ENCODE data around the gene MYO9B.

MYO9B gene

GRCh38 chr19:17111766-17112165 lies 36.2 kb downstream of the MYO9B start:
- Histone ChIP-seq H3K4me2 (ENCODE audit: low read length) (no peak overlapping the region), H3K9me2 (replicated peaks; ENCODE audit: control insufficient read depth, low read length) (no peaks in the 10 kb centered on the region), H3K27me3 (ENCODE audit: control insufficient read depth, low read length) (no peaks in the 10 kb centered on the region), H3K79me2 (ENCODE audit: control insufficient read depth, low read length) (peaks cover 86% of the 10 kb centered on the region), H3K9me3 (ENCODE audit: control insufficient read depth, insufficient read depth, low read length) (no peaks in the 10 kb centered on the region), H3K27ac (ENCODE audit: low read depth, low read length) (no peak overlapping the region), H3K4me3 (ENCODE audit: low read length) (no peak overlapping the region), H3K4me1 (ENCODE audit: control insufficient read depth, low read length) (peaks cover 51% of the 10 kb centered on the region), H3F3A (ENCODE audit: control insufficient read depth, insufficient read depth) (no peaks in the 10 kb centered on the region; the same call in 1 of the 2 replicates), H3K36me3 (ENCODE audit: control insufficient read depth, low read length) (peaks cover 48% of the 10 kb centered on the region), H4K20me1 (ENCODE audit: control insufficient read depth, insufficient read depth, low read depth, low read length) (no peaks in the 10 kb centered on the region; the same call in 1 of the 2 replicates)
- TF ChIP-seq CTCF (IDR thresholded peaks at IDR 0.05; ENCODE audit: low read depth, low read length, poor library complexity, severe bottlenecking), result no peak
- no peak for TF ChIP-seq EZH2phosphoT487 (IDR thresholded peaks at IDR 0.05; ENCODE audit: borderline replicate concordance, low read length)

- H3K36me3 ChIP-seq (ENCODE audit: control insufficient read depth, low read length), result peaks cover 48% of the 10 kb centered on the region
- peaks cover 87% of the 10 kb centered on the region for H3K79me2 ChIP-seq (ENCODE audit: control insufficient read depth, low read length)
- H3K4me3 ChIP-seq (ENCODE audit: low read length), result no peak overlapping the region
- H3K4me1 ChIP-seq (ENCODE audit: control insufficient read depth, low read length), result peaks cover 50% of the 10 kb centered on the region
- H3F3A ChIP-seq (ENCODE audit: control insufficient read depth, insufficient read depth), result no peaks in the 10 kb centered on the region; the same call in 1 of the 2 replicates
- H3K27ac ChIP-seq (ENCODE audit: low read depth, low read length), result no peak overlapping the region
- no peak overlapping the region for H3K4me2 ChIP-seq (ENCODE audit: low read length)
- no peak for TF ChIP-seq EZH2phosphoT487 (IDR thresholded peaks at IDR 0.05; ENCODE audit: borderline replicate concordance, low read length)
- no peak for TF ChIP-seq CTCF (IDR thresholded peaks at IDR 0.05; ENCODE audit: low read depth, low read length, poor library complexity, severe bottlenecking)
- H4K20me1 ChIP-seq (ENCODE audit: control insufficient read depth, insufficient read depth, low read depth, low read length), result no peaks in the 10 kb centered on the region; the same call in 1 of the 2 replicates
- H3K9me2 ChIP-seq (replicated peaks; ENCODE audit: control insufficient read depth, low read length), result no peaks in the 10 kb centered on the region
- no peaks in the 10 kb centered on the region for H3K9me3 ChIP-seq (ENCODE audit: control insufficient read depth, insufficient read depth, low read length)
- no peaks in the 10 kb centered on the region for H3K27me3 ChIP-seq (ENCODE audit: control insufficient read depth, low read length)
Measured at GRCh38 chr19:17112271-17112670, 36.7 kb downstream of the MYO9B start.

- H3K27ac ChIP-seq (ENCODE audit: low read depth, low read length), result no peak overlapping the region
- H3K4me2 ChIP-seq (ENCODE audit: low read length), result no peak overlapping the region
- H3K4me1 ChIP-seq (ENCODE audit: control insufficient read depth, low read length), result peaks cover 45% of the 10 kb centered on the region
- H3K4me3 ChIP-seq (ENCODE audit: low read length), result no peak overlapping the region
- H3K79me2 ChIP-seq (ENCODE audit: control insufficient read depth, low read length), result peaks cover 86% of the 10 kb centered on the region
- H3K9me3 ChIP-seq (ENCODE audit: control insufficient read depth, insufficient read depth, low read length), result no peaks in the 10 kb centered on the region
- peaks cover 47% of the 10 kb centered on the region for H3K36me3 ChIP-seq (ENCODE audit: control insufficient read depth, low read length)
- no peaks in the 10 kb centered on the region; the same call in 1 of the 2 replicates for H3F3A ChIP-seq (ENCODE audit: control insufficient read depth, insufficient read depth)
- no peaks in the 10 kb centered on the region; the same call in 1 of the 2 replicates for H4K20me1 ChIP-seq (ENCODE audit: control insufficient read depth, insufficient read depth, low read depth, low read length)
- H3K27me3 ChIP-seq (ENCODE audit: control insufficient read depth, low read length), result no peaks in the 10 kb centered on the region
- no peaks in the 10 kb centered on the region for H3K9me2 ChIP-seq (replicated peaks; ENCODE audit: control insufficient read depth, low read length)
- TF ChIP-seq CTCF (IDR thresholded peaks at IDR 0.05; ENCODE audit: low read depth, low read length, poor library complexity, severe bottlenecking) (no peak), EZH2phosphoT487 (IDR thresholded peaks at IDR 0.05; ENCODE audit: borderline replicate concordance, low read length) (no peak)
Measured at GRCh38 chr19:17112700-17113099, 37.1 kb downstream of the MYO9B start.
